Mucosa of descending colon (tissue), 3 donors: ENCODE measurements around the gene FBN1. TPM values are rescaled to one million over a fixed set of nuclear protein-coding genes. Genes with fewer than 3 reads are reported as not detected.

Source experiments
- ATAC-seq: fragments of 200-7000 bp; cut with Tn5 transposase; one replicate; pipeline ENCODE4 v1.9.1; 2020; ENCODE audit warnings: mild to moderate bottlenecking, moderate library complexity
- DNase-seq, 3 donors: peaks; one replicate each; pipeline ENCODE4 v3.0.0-alpha.2; 2020
- H3K36me3 ChIP-seq: fragments of 200-600 bp; one replicate; pipeline ENCODE4 v1.8.0; 2021; ENCODE audit warnings: low read depth, mild to moderate bottlenecking
- H3K4me1 ChIP-seq: fragments of 200-600 bp; one replicate; pipeline ENCODE4 v1.8.0; 2021; ENCODE audit warnings: low read depth, mild to moderate bottlenecking
- H3K4me3 ChIP-seq: fragments of 200-600 bp; one replicate; pipeline ENCODE4 v1.8.0; 2021; ENCODE audit warnings: mild to moderate bottlenecking
- H3K9me3 ChIP-seq: fragments of 200-600 bp; one replicate; pipeline ENCODE4 v1.8.0; 2021; ENCODE audit warnings: mild to moderate bottlenecking
- CTCF ChIP-seq: fragments of 200-600 bp; IDR thresholded peaks from one replicate; pipeline ENCODE4 v1.8.0; 2022; ENCODE audit warnings: antibody characterized with exemption, mild to moderate bottlenecking
- intact Hi-C, 2 donors: fragments of 100-400 bp; cut with DNase I in 1 of 2; cut with micrococcal nuclease in 1 of 2; formaldehyde crosslinking; loops; one replicate each; pipeline versions ENCODE4 v1.11.0 to v1.11.1; 2022; cut with DNase I, micrococcal nuclease
- total RNA-seq, 3 donors: library from RNA; stranded (reverse); fragmentation: NEBNext Ultra II Directional in 2 of 3; extraction: Animal tissue kit (Norgen Biotek cat#: 25700) in 2 of 3; gene quantifications; one replicate each; pipeline versions ENCODE4 v1.2.1 to v1.2.4, GENCODE V29; 2021 to 2023
- donor health status: DM: no; HTN: no; CAD: no; lungs with moderate emphysema.
- donor health status: DM: no; HTN: no; CAD: no.
- donor health status: DM: no; HTN: yes; CAD: no.

FBN1 gene
- total RNA-seq, 3 donors from 2014 or later, result 9.3 to 47.9 (median 35.9) TPM

DNA sequence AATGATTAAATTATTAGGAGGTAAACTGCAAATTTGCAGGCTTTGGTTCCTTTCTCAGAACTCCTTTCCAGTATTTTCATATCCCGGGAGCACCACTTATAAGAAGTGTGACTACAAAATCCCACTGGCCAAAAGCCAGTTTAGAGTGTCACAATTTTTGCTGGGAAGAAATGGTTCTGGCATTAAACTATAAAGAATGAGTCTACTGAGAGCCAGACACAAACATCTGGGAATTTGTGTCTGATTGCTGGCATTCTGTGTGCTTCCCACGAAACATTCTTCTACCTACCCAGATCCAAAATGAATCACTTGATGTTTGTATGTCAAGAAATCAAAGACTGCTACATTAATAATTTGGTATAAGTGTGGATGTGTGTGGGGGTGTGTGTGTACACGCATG lies 231.5 kb downstream of the FBN1 start:
- Histone ChIP-seq H3K4me1 (no peaks in the 10 kb centered on the region), H3K9me3 (no peaks in the 10 kb centered on the region), H3K4me3 (no peak overlapping the region), H3K36me3 (no peaks in the 10 kb centered on the region)
- no peak for TF ChIP-seq CTCF
- ATAC-seq (no peak), DNase-seq (no peak)
- intact Hi-C loops, result no loop called here

GRCh38 chr15:48413304-48413703 lies 232.2 kb downstream of the FBN1 start:
- DNase-seq (no peak), ATAC-seq (no peak)
- Histone ChIP-seq H3K36me3 (no peaks in the 10 kb centered on the region), H3K4me1 (no peaks in the 10 kb centered on the region), H3K9me3 (no peaks in the 10 kb centered on the region), H3K4me3 (no peak overlapping the region)
- TF ChIP-seq CTCF, result no peak
- intact Hi-C loops, result no loop called here

- Histone ChIP-seq H3K4me3 (no peak overlapping the region), H3K4me1 (no peaks in the 10 kb centered on the region), H3K36me3 (no peaks in the 10 kb centered on the region), H3K9me3 (no peaks in the 10 kb centered on the region)
- intact Hi-C loops, result no loop called here
- DNase-seq (no peak), ATAC-seq (no peak)
- TF ChIP-seq CTCF, result no peak
Measured at GRCh38 chr15:48411971-48412591, 233.4 kb downstream of the FBN1 start.

DNA sequence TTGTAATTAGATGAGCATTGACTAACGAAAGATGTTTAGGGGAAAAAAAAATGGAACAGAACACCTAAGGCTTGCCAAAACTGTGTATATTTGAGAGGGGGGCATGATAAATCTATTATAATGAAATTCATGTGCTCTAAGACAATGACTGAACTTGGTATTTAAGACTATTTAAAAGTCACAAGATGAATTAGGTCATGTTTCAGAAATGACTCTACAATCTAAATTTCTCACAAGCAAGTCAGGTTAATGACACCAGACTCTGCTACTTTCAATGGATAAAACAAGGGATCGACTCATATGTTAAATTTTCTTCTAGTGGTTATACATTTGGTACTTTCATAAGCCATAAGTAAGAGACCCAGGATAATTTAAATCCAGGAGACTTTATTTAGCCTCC lies 235.9 kb downstream of the FBN1 start:
- H3K4me1 ChIP-seq, result no peaks in the 10 kb centered on the region
- no peak for TF ChIP-seq CTCF
- no peak for DNase-seq
- no peak for ATAC-seq
- H3K36me3 ChIP-seq, result no peaks in the 10 kb centered on the region
- H3K4me3 ChIP-seq, result no peak overlapping the region
- intact Hi-C loops, result no loop called here
- H3K9me3 ChIP-seq, result no peaks in the 10 kb centered on the region

DNA sequence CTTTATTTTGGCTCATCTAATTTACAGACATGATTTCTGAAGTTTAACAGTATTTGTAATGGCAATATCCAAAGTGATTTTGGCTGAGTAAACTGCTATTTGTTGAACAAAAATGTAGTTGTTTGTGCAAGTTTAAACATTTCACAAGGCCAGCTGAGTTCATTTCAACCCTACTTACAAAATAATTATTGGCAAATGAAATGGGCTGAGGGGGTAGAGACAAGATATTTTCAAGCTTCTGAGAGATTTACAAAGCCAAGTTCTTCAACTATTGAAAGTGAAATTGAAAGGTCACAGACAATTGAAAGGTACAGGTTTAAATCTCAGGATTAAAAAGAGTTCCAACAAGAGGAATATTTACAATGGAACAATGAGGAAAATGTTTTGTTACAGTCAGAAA lies 237.2 kb downstream of the FBN1 start:
- no peak for TF ChIP-seq CTCF
- ATAC-seq (no peak), DNase-seq (no peak)
- Histone ChIP-seq H3K9me3 (no peaks in the 10 kb centered on the region), H3K36me3 (no peaks in the 10 kb centered on the region), H3K4me3 (no peak overlapping the region), H3K4me1 (no peaks in the 10 kb centered on the region)
- intact Hi-C loops, result no loop called here

DNA sequence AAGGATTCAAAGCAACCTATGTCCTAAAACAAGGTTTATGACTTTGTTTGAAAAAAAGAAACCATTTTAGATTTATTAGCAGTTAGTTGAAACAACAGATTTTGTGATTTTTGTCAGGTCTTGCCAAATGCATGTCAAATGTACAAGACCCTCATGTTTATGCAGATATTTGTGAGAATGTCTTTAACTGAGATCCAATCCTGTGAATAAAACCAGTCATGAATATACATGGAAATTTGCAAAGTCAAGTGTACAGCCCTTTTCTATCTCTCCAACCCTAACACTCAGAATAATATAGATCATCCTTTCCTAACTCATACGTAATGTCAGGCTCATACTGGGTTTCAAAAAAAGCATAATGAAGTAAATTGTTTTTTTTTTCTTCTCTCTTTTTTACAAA lies 237.9 kb downstream of the FBN1 start:
- ATAC-seq (no peak), DNase-seq (no peak)
- Histone ChIP-seq H3K36me3 (no peaks in the 10 kb centered on the region), H3K9me3 (no peaks in the 10 kb centered on the region), H3K4me3 (no peak overlapping the region), H3K4me1 (no peaks in the 10 kb centered on the region)
- no peak for TF ChIP-seq CTCF
- intact Hi-C loops, result no loop called here
